Kidney (tissue), 14 donors: ENCODE results near the gene ZNF609. TPM values are rescaled to one million over a fixed set of nuclear protein-coding genes. Genes with fewer than 3 reads are reported as not detected.
"Not testable (repeated sequence)": the region's sequence is repeated elsewhere in the genome, so short reads cannot be mapped to it uniquely, and the experiment has no call there.

Experiments used
- DNase-seq, 5 donors: peaks; one replicate each; pipeline ENCODE4 v3.0.0-alpha.2; 2013 to 2020
- FAIRE-seq: peaks from 2 replicates; lab custom pipeline; 2012; peaks lifted over from hg19 to GRCh38; lab: Jason Lieb, UNC
- H3K27ac ChIP-seq, 2 donors: one replicate each; pipeline ENCODE4 v1.7.0; 2013; ENCODE audit warnings: low read depth in 2 of 2, low read length in 2 of 2, inconsistent platforms in 1 of 2
- H3K27me3 ChIP-seq: one replicate; pipeline ENCODE4 v1.7.1; 2013; ENCODE audit warnings: low read length, inconsistent platforms; ENCODE audit not compliant: control insufficient read depth, insufficient read depth
- H3K36me3 ChIP-seq, 3 donors: one replicate each; pipeline versions ENCODE4 v1.7.0 to v1.7.1; 2013; ENCODE audit warnings: low read length in 3 of 3, control low read depth in 1 of 3, inconsistent platforms in 1 of 3; ENCODE audit not compliant: insufficient read depth in 3 of 3, control insufficient read depth in 2 of 3
- H3K4me1 ChIP-seq, 3 donors: one replicate each; pipeline versions ENCODE4 v1.7.0 to v1.7.1; 2013; ENCODE audit warnings: low read length in 3 of 3, inconsistent platforms in 1 of 3, low read depth in 1 of 3; ENCODE audit not compliant: control insufficient read depth in 2 of 3, insufficient read depth in 2 of 3
- H3K4me3 ChIP-seq, 3 donors: one replicate each; pipeline versions ENCODE4 v1.7.0 to v1.8.1; 2013; ENCODE audit warnings: low read length in 3 of 3, control low read depth in 1 of 3, inconsistent platforms in 1 of 3
- H3K9ac ChIP-seq, 3 donors: one replicate each; pipeline versions ENCODE4 v1.7.0 to v1.7.1; 2013; ENCODE audit warnings: low read length in 3 of 3, control low read depth in 1 of 3, inconsistent platforms in 1 of 3
- H3K9me3 ChIP-seq, 3 donors: one replicate each; pipeline versions ENCODE4 v1.7.0 to v1.7.1; 2013; ENCODE audit warnings: low read length in 3 of 3, control low read depth in 1 of 3, inconsistent platforms in 1 of 3; ENCODE audit not compliant: control insufficient read depth in 2 of 3, insufficient read depth in 1 of 3
- CTCF ChIP-seq: IDR thresholded peaks from 3 replicates; pipeline ENCODE4 v1.5.1; 2012; ENCODE audit warnings: mild to moderate bottlenecking, moderate library complexity, borderline replicate concordance; ENCODE audit not compliant: insufficient read depth; ENCODE audit errors: extremely low read depth
- intact Hi-C: fragments of 100-400 bp; cut with DNase I; formaldehyde crosslinking; loops from one replicate; pipeline ENCODE4 v1.11.1; 2022
- polyA plus RNA-seq: library from polyadenylated mRNA; stranded (reverse); fragments of 350-450 nt; fragmentation: Illumina TruSeq; extraction: RNeasy Lipid Tissue Mini Kit (QIAGEN cat#74804); gene quantifications from one replicate; pipeline ENCODE4 v1.2.3, GENCODE V29; 2014; ENCODE audit warnings: low read depth, low replicate concordance; ENCODE audit not compliant: insufficient read depth
- total RNA-seq: library from RNA; stranded (reverse); fragmentation: NEBNext Ultra II Directional; extraction: Animal tissue kit (Norgen Biotek cat#: 25700); gene quantifications from one replicate; pipeline ENCODE4 v1.2.1, GENCODE V29; 2021
- donor health status: control.
- donor health status: control.
- donor health status: control.
- donor health status: control.
- donor health status: control.
- donor health status: DM: yes; HTN: yes; CAD: no.
- donor health status: Normal renal cell carcinoma (clear cell type).

The ZNF609 gene
- total and polyA plus RNA-seq, 2 donors from 2014 or later = 3.1 to 37.2 TPM

- no peak overlapping the region for H3K27ac ChIP-seq
- no peaks in the 10 kb centered on the region for H3K36me3 ChIP-seq
- no peak for DNase-seq
- no peak for FAIRE-seq
- H3K9ac ChIP-seq = no peak overlapping the region
- H3K9me3 ChIP-seq = peaks cover 0 to 4% (median 0%) of the 10 kb centered on the region in 3 donors
- peaks cover 13 to 34% (median 18%) of the 10 kb centered on the region in 3 donors for H3K4me1 ChIP-seq
- H3K27me3 ChIP-seq = no peaks in the 10 kb centered on the region
- no peak for TF ChIP-seq CTCF
- intact Hi-C loops = no loop called here
- H3K4me3 ChIP-seq = no peak overlapping the region
Observed at GRCh38 chr15:64637412-64637811, 177.0 kb downstream of the ZNF609 start.

- H3K4me3 ChIP-seq, H3K36me3 ChIP-seq, intact Hi-C loops, H3K9ac ChIP-seq, H3K27me3 ChIP-seq, H3K9me3 ChIP-seq, H3K27ac ChIP-seq, DNase-seq, FAIRE-seq: not testable (repeated sequence)
- peaks cover 9 to 31% (median 17%) of the 10 kb centered on the region in 3 donors for H3K4me1 ChIP-seq
Observed at GRCh38 chr15:64639744-64640143, 179.4 kb downstream of the ZNF609 start.

GRCh38 chr15:64640146-64640871 is 179.9 kb downstream of the ZNF609 start:
- FAIRE-seq (no peak), DNase-seq (no peak)
- Histone ChIP-seq H3K9me3 (peaks cover 0 to 4% (median 0%) of the 10 kb centered on the region in 3 donors), H3K27me3 (no peaks in the 10 kb centered on the region), H3K9ac (no peak overlapping the region), H3K36me3 (no peaks in the 10 kb centered on the region), H3K4me1 (peaks cover 9 to 26% (median 13%) of the 10 kb centered on the region in 3 donors), H3K27ac (no peak overlapping the region), H3K4me3 (no peak overlapping the region)
- TF ChIP-seq CTCF = no peak
- intact Hi-C loops = no loop called here

- Histone ChIP-seq H3K36me3 (no peaks in the 10 kb centered on the region), H3K27me3 (no peaks in the 10 kb centered on the region), H3K4me3 (no peak overlapping the region), H3K9ac (no peak overlapping the region), H3K27ac (peak overlapping the region in 1 of 2 donors; percentile 10), H3K4me1 (peaks cover 2 to 12% (median 3%) of the 10 kb centered on the region in 3 donors), H3K9me3 (no peaks in the 10 kb centered on the region)
- FAIRE-seq = no peak
- intact Hi-C loops = no loop called here
- TF ChIP-seq CTCF = no peak
- peak in 2 of 5 donors; percentile 46 to 62 for DNase-seq
Observed at GRCh38 chr15:64642875-64643274, 182.5 kb downstream of the ZNF609 start.
